Measurements from ENCODE around the gene FAM171A2. TPM values are rescaled to one million over a fixed set of nuclear protein-coding genes. Genes with fewer than 3 reads are reported as not detected.

FAM171A2 gene
- total RNA-seq, 4 donors from 2014 or later: 0.42 to 2.0 (median 1.2) TPM

GRCh38 chr17:44383861-44384260, 20.2 kb upstream of the FAM171A2 start:
- Histone ChIP-seq H3K9me3 (no peaks in the 10 kb centered on the region), H3K36me3 (no peaks in the 10 kb centered on the region), H3K4me3 (no peak overlapping the region), H3K4me1 (peaks cover 15 to 21% (median 19%) of the 10 kb centered on the region in 4 donors), H3K27me3 (peaks cover 0 to 28% (median 0%) of the 10 kb centered on the region in 4 donors), H3K27ac (replicated peaks in 1 of 4) (no peak overlapping the region)
- TF ChIP-seq CTCF (IDR thresholded peaks at IDR 0.05): no peak
- TF ChIP-seq POLR2AphosphoS5 (IDR thresholded peaks at IDR 0.05): no peak
- TF ChIP-seq EP300 (IDR thresholded peaks at IDR 0.05): no peak
- TF ChIP-seq POLR2A (IDR thresholded peaks at IDR 0.05; ENCODE audit: low read depth): no peak
- 81% methylated on average over 9 of the region's 16 CpGs for WGBS
- intact Hi-C loops (cut with DNase I): no loop called here
- no peak for DNase-seq (ENCODE audit: extremely low spot score)

- H3K27ac ChIP-seq (replicated peaks in 1 of 4): no peak overlapping the region
- no peak overlapping the region for H3K4me3 ChIP-seq
- TF ChIP-seq POLR2AphosphoS5 (IDR thresholded peaks at IDR 0.05) (no peak), EP300 (IDR thresholded peaks at IDR 0.05) (no peak), CTCF (IDR thresholded peaks at IDR 0.05) (no peak)
- intact Hi-C loops (cut with DNase I): no loop called here
- no peak for DNase-seq (ENCODE audit: extremely low spot score)
- peaks cover 0 to 28% (median 0%) of the 10 kb centered on the region in 4 donors for H3K27me3 ChIP-seq
- no peaks in the 10 kb centered on the region for H3K9me3 ChIP-seq
- peaks cover 15 to 21% (median 19%) of the 10 kb centered on the region in 4 donors for H3K4me1 ChIP-seq
- 93% methylated on average over 15 of the region's 15 CpGs for WGBS
- H3K36me3 ChIP-seq: no peaks in the 10 kb centered on the region
Observed at GRCh38 chr17:44383363-44383762, 19.7 kb upstream of the FAM171A2 start.

- 92% methylated on average over 6 of the region's 6 CpGs for WGBS
- intact Hi-C loops (cut with DNase I): no loop called here
- Histone ChIP-seq H3K27ac (replicated peaks in 1 of 4) (no peak overlapping the region), H3K27me3 (peaks cover 0 to 28% (median 0%) of the 10 kb centered on the region in 4 donors), H3K9me3 (no peaks in the 10 kb centered on the region), H3K4me3 (no peak overlapping the region), H3K36me3 (no peaks in the 10 kb centered on the region), H3K4me1 (peaks cover 15 to 21% (median 19%) of the 10 kb centered on the region in 4 donors)
- TF ChIP-seq POLR2AphosphoS5 (IDR thresholded peaks at IDR 0.05): no peak
- TF ChIP-seq POLR2A (IDR thresholded peaks at IDR 0.05; ENCODE audit: low read depth): no peak
- TF ChIP-seq EP300 (IDR thresholded peaks at IDR 0.05): no peak
- TF ChIP-seq CTCF (IDR thresholded peaks at IDR 0.05): no peak
- DNase-seq (ENCODE audit: extremely low spot score): no peak
Observed at GRCh38 chr17:44382917-44383316, 19.3 kb upstream of the FAM171A2 start.

GRCh38 chr17:44381810-44382305, 18.2 kb upstream of the FAM171A2 start:
- Histone ChIP-seq H3K27ac (replicated peaks in 1 of 4) (no peak overlapping the region), H3K36me3 (no peaks in the 10 kb centered on the region), H3K27me3 (peaks cover 0 to 28% (median 0%) of the 10 kb centered on the region in 4 donors), H3K4me1 (peaks cover 15 to 22% (median 22%) of the 10 kb centered on the region in 4 donors), H3K9me3 (no peaks in the 10 kb centered on the region), H3K4me3 (no peak overlapping the region)
- intact Hi-C loops (cut with DNase I): no loop called here
- no peak for DNase-seq (ENCODE audit: extremely low spot score)
- 83% methylated on average over 4 of the region's 4 CpGs for WGBS
- TF ChIP-seq POLR2AphosphoS5 (IDR thresholded peaks at IDR 0.05) (no peak), POLR2A (IDR thresholded peaks at IDR 0.05; ENCODE audit: low read depth) (no peak), EP300 (IDR thresholded peaks at IDR 0.05) (no peak), CTCF (IDR thresholded peaks at IDR 0.05) (no peak)

- 40% methylated on average over 1 of the region's 9 CpGs for WGBS
- peaks cover 0 to 25% (median 2%) of the 10 kb centered on the region in 4 donors for H3K27me3 ChIP-seq
- DNase-seq (ENCODE audit: extremely low spot score): no peak
- H3K9me3 ChIP-seq: no peaks in the 10 kb centered on the region
- no peaks in the 10 kb centered on the region for H3K36me3 ChIP-seq
- no peak overlapping the region for H3K4me3 ChIP-seq
- no peak overlapping the region for H3K27ac ChIP-seq (replicated peaks in 1 of 4)
- TF ChIP-seq EP300 (IDR thresholded peaks at IDR 0.05) (no peak), POLR2A (IDR thresholded peaks at IDR 0.05; ENCODE audit: low read depth) (no peak), POLR2AphosphoS5 (IDR thresholded peaks at IDR 0.05) (no peak), CTCF (IDR thresholded peaks at IDR 0.05) (no peak)
- intact Hi-C loops (cut with DNase I): no loop called here
- peaks cover 17 to 29% (median 27%) of the 10 kb centered on the region in 4 donors for H3K4me1 ChIP-seq
Observed at GRCh38 chr17:44380767-44381166, 17.1 kb upstream of the FAM171A2 start.

Data from esophagus muscularis mucosa (tissue), 4 donors.